Activated CD4-positive, alpha-beta T cell treated with anti-CD3 and anti-CD28 coated beads for 36 hours (primary cell): ENCODE results near the gene ETV6. TPM values are rescaled to one million over a fixed set of nuclear protein-coding genes. Genes with fewer than 3 reads are reported as not detected.

ENCODE experiments used
- ATAC-seq: fragments of 200-7000 bp; cut with Tn5 transposase; one replicate; pipeline ENCODE4 v1.10.0; 2021; ENCODE audit warnings: mild to moderate bottlenecking, moderate library complexity
- CTCF ChIA-PET: fragments of 350-600 bp; sonication (Branson Sonifier 250); formaldehyde crosslinking; loops from one replicate; lab custom pipeline; 2021; ENCODE audit warnings: antibody characterized with exemption; lab: Charles Lee
- POLR2A ChIA-PET: fragments of 350-600 bp; sonication (Branson Sonifier 250); formaldehyde crosslinking; loops from one replicate; lab custom pipeline; 2021; ENCODE audit warnings: antibody characterized with exemption, inconsistent platforms; lab: Charles Lee
- DNase-seq: peaks from one replicate; pipeline ENCODE4 v3.0.0-alpha.2; 2020
- H3K27ac Mint-ChIP-seq: one replicate; pipeline ENCODE4 v1.8.0; 2021; ENCODE audit warnings: mixed read lengths
- H3K27me3 Mint-ChIP-seq: one replicate; pipeline ENCODE4 v1.8.0; 2021; ENCODE audit warnings: mixed read lengths
- H3K36me3 Mint-ChIP-seq: one replicate; pipeline ENCODE4 v1.8.0; 2021; ENCODE audit warnings: low read depth, mixed read lengths
- H3K4me1 Mint-ChIP-seq: one replicate; pipeline ENCODE4 v1.8.0; 2021; ENCODE audit warnings: mixed read lengths
- H3K4me3 Mint-ChIP-seq: one replicate; pipeline ENCODE4 v1.8.0; 2021; ENCODE audit warnings: mild to moderate bottlenecking, moderate library complexity, mixed read lengths
- H3K9me3 Mint-ChIP-seq: one replicate; pipeline ENCODE4 v1.8.0; 2021; ENCODE audit warnings: low read depth, mixed read lengths
- intact Hi-C, 2 experiments: fragments of 100-400 bp; cut with DNase I in 1 of 2; cut with micrococcal nuclease in 1 of 2; formaldehyde crosslinking; loops; one replicate each; pipeline versions ENCODE4 v1.14.2 to v1.15.1; 2022 to 2024; cut with DNase I, micrococcal nuclease
- total RNA-seq, 2 experiments: library from RNA; stranded (reverse); gene quantifications; one replicate each; pipeline ENCODE4 v1.2.3, GENCODE V29; 2021

ETV6 gene
- total RNA-seq, 2 experiments from 2014 or later, result 53.5 to 56.7 TPM

GRCh38 chr12:11666131-11667050, 16.9 kb downstream of the ETV6 start:
- H3K9me3 Mint-ChIP-seq, result no peaks in the 10 kb centered on the region
- intact Hi-C loops, result no loop called here
- H3K4me3 Mint-ChIP-seq, result no peak overlapping the region
- POLR2A ChIA-PET, result no interaction called here
- peaks cover 70% of the 10 kb centered on the region for H3K4me1 Mint-ChIP-seq
- H3K27me3 Mint-ChIP-seq, result no peaks in the 10 kb centered on the region
- no peak for ATAC-seq
- no peak for DNase-seq
- no peak overlapping the region for H3K27ac Mint-ChIP-seq
- peaks cover 37% of the 10 kb centered on the region for H3K36me3 Mint-ChIP-seq
- CTCF ChIA-PET, result interaction anchor here (0.6 to 1.3 kb wide), 4 partner anchors 14 to 612 kb away, joined by 3 to 4 read pairs (median 3); no protein-coding TSS in a partner anchor

GRCh38 chr12:11667171-11667570, 17.7 kb downstream of the ETV6 start:
- ChIA-PET CTCF (interaction anchor here (0.9 kb wide), 1 partner anchor 88 kb away, joined by 4 read pairs; no protein-coding TSS in a partner anchor), POLR2A (no interaction called here)
- H3K4me3 Mint-ChIP-seq, result no peak overlapping the region
- no peaks in the 10 kb centered on the region for H3K27me3 Mint-ChIP-seq
- H3K4me1 Mint-ChIP-seq, result peaks cover 66% of the 10 kb centered on the region
- H3K9me3 Mint-ChIP-seq, result no peaks in the 10 kb centered on the region
- intact Hi-C loops, result no loop called here
- ATAC-seq, result no peak
- no peak overlapping the region for H3K27ac Mint-ChIP-seq
- no peak for DNase-seq
- peaks cover 29% of the 10 kb centered on the region for H3K36me3 Mint-ChIP-seq

- H3K27me3 Mint-ChIP-seq, result no peaks in the 10 kb centered on the region
- no peak overlapping the region for H3K4me3 Mint-ChIP-seq
- no peaks in the 10 kb centered on the region for H3K9me3 Mint-ChIP-seq
- H3K4me1 Mint-ChIP-seq, result peaks cover 69% of the 10 kb centered on the region
- ChIA-PET CTCF (interaction anchor here (0.5 to 0.6 kb wide), 2 partner anchors 14 to 34 kb away, joined by 3 read pairs; no protein-coding TSS in a partner anchor), POLR2A (no interaction called here)
- no peak for ATAC-seq
- no peak overlapping the region for H3K27ac Mint-ChIP-seq
- H3K36me3 Mint-ChIP-seq, result peaks cover 25% of the 10 kb centered on the region
- DNase-seq, result no peak
- intact Hi-C loops, result no loop called here
Measured at GRCh38 chr12:11668611-11669010, 19.1 kb downstream of the ETV6 start.

- POLR2A ChIA-PET, result no interaction called here
- no peak for ATAC-seq
Measured at GRCh38 chr12:11669348-11669747, 19.9 kb downstream of the ETV6 start.

GRCh38 chr12:11672256-11673191, 23.1 kb downstream of the ETV6 start:
- no peaks in the 10 kb centered on the region for H3K9me3 Mint-ChIP-seq
- no peak overlapping the region for H3K27ac Mint-ChIP-seq
- ATAC-seq (no peak), DNase-seq (no peak)
- no peaks in the 10 kb centered on the region for H3K27me3 Mint-ChIP-seq
- ChIA-PET CTCF (no interaction called here), POLR2A (no interaction called here)
- H3K36me3 Mint-ChIP-seq, result peaks cover 7% of the 10 kb centered on the region
- no peak overlapping the region for H3K4me3 Mint-ChIP-seq
- peaks cover 68% of the 10 kb centered on the region for H3K4me1 Mint-ChIP-seq
- intact Hi-C loops, result no loop called here

More at GRCh38 chr12:11669348-11669747, 19.9 kb downstream of the ETV6 start:
- CTCF ChIA-PET, result interaction anchor here (0.5 kb wide), 1 partner anchor 15 kb away, joined by 3 read pairs; no protein-coding TSS in a partner anchor
- H3K4me1 Mint-ChIP-seq, result peaks cover 71% of the 10 kb centered on the region
- no peaks in the 10 kb centered on the region for H3K9me3 Mint-ChIP-seq
- H3K27me3 Mint-ChIP-seq, result no peaks in the 10 kb centered on the region
- H3K4me3 Mint-ChIP-seq, result no peak overlapping the region
- intact Hi-C loops, result no loop called here
- DNase-seq, result no peak
- H3K27ac Mint-ChIP-seq, result no peak overlapping the region
- peaks cover 23% of the 10 kb centered on the region for H3K36me3 Mint-ChIP-seq

- peaks cover 64% of the 10 kb centered on the region for H3K4me1 Mint-ChIP-seq
- intact Hi-C loops, result no loop called here
Measured at GRCh38 chr12:11673666-11674461, 24.4 kb downstream of the ETV6 start.

GRCh38 chr12:11674894-11675390, 25.5 kb downstream of the ETV6 start:
- ATAC-seq, result no peak
- DNase-seq, result no peak
- Mint-ChIP-seq H3K27ac (no peak overlapping the region), H3K4me1 (peaks cover 64% of the 10 kb centered on the region), H3K36me3 (peaks cover 11% of the 10 kb centered on the region), H3K4me3 (no peak overlapping the region), H3K27me3 (no peaks in the 10 kb centered on the region), H3K9me3 (no peaks in the 10 kb centered on the region)
- POLR2A ChIA-PET, result no interaction called here
- CTCF ChIA-PET, result interaction anchor here (0.8 kb wide), 1 partner anchor 9 kb away, joined by 5 read pairs; no protein-coding TSS in a partner anchor
- intact Hi-C loops, result no loop called here

More at GRCh38 chr12:11673666-11674461, 24.4 kb downstream of the ETV6 start:
- no peak for DNase-seq
- H3K9me3 Mint-ChIP-seq, result no peaks in the 10 kb centered on the region
- no peak for ATAC-seq
- CTCF ChIA-PET, result no interaction called here
- no peak overlapping the region for H3K27ac Mint-ChIP-seq
- no peaks in the 10 kb centered on the region for H3K27me3 Mint-ChIP-seq
- POLR2A ChIA-PET, result interaction anchor here (0.5 kb wide), 1 partner anchor 593 kb away, joined by 4 read pairs; the partner anchor contains the start of gene LRP6
- no peak overlapping the region for H3K4me3 Mint-ChIP-seq
- H3K36me3 Mint-ChIP-seq, result peaks cover 14% of the 10 kb centered on the region

- Mint-ChIP-seq H3K4me3 (no peak overlapping the region), H3K9me3 (no peaks in the 10 kb centered on the region), H3K4me1 (peaks cover 65% of the 10 kb centered on the region), H3K36me3 (peaks cover 11% of the 10 kb centered on the region), H3K27me3 (no peaks in the 10 kb centered on the region), H3K27ac (no peak overlapping the region)
- POLR2A ChIA-PET, result no interaction called here
- DNase-seq (no peak), ATAC-seq (no peak)
- CTCF ChIA-PET, result no interaction called here
- intact Hi-C loops, result no loop called here
Measured at GRCh38 chr12:11676052-11676451, 26.6 kb downstream of the ETV6 start.

GRCh38 chr12:11677093-11677492, 27.6 kb downstream of the ETV6 start:
- DNase-seq (no peak), ATAC-seq (no peak)
- Mint-ChIP-seq H3K36me3 (peaks cover 18% of the 10 kb centered on the region), H3K4me3 (no peak overlapping the region), H3K9me3 (peaks cover 3% of the 10 kb centered on the region), H3K27me3 (no peaks in the 10 kb centered on the region), H3K27ac (no peak overlapping the region), H3K4me1 (peaks cover 62% of the 10 kb centered on the region)
- ChIA-PET POLR2A (no interaction called here), CTCF (no interaction called here)
- intact Hi-C loops, result no loop called here

- DNase-seq, result no peak
Measured at GRCh38 chr12:11677752-11678151, 28.3 kb downstream of the ETV6 start.

More at GRCh38 chr12:11677752-11678151, 28.3 kb downstream of the ETV6 start:
- Mint-ChIP-seq H3K4me1 (peaks cover 60% of the 10 kb centered on the region), H3K4me3 (no peak overlapping the region), H3K27me3 (no peaks in the 10 kb centered on the region), H3K27ac (no peak overlapping the region), H3K9me3 (peaks cover 3% of the 10 kb centered on the region), H3K36me3 (peaks cover 24% of the 10 kb centered on the region)
- ATAC-seq, result no peak
- intact Hi-C loops, result no loop called here
- POLR2A ChIA-PET, result no interaction called here
- CTCF ChIA-PET, result no interaction called here
